HepG2 (cell line): ENCODE results near the gene DYNC2I2. TPM values are rescaled to one million over a fixed set of nuclear protein-coding genes. Genes with fewer than 3 reads are reported as not detected.

Experiments used
- AGO2 ChIP-seq: fragments of 200-400 bp; formaldehyde crosslinking; optimal IDR thresholded peaks from 2 replicates; pipeline ENCODE3; 2017; ENCODE audit warnings: mild to moderate bottlenecking, low read depth, low read length, moderate library complexity
- ETV5 ChIP-seq: IDR thresholded peaks from 2 replicates; pipeline ENCODE4 v1.6.1; 2018; ENCODE audit warnings: missing biosample characterization, missing genetic modification reagents, inconsistent platforms, borderline replicate concordance
- FOXC1 ChIP-seq: sonication (generic); formaldehyde crosslinking; IDR thresholded peaks from 2 replicates; pipeline ENCODE4 v1.8.0; 2022; ENCODE audit warnings: mild to moderate bottlenecking, missing genetic modification reagents, borderline replicate concordance
- GATAD2A ChIP-seq: IDR thresholded peaks from 2 replicates; pipeline ENCODE4 v1.6.1; 2016
- HIC2 ChIP-seq: sonication (generic); formaldehyde crosslinking; IDR thresholded peaks from 2 replicates; pipeline ENCODE4 v1.9.0; 2022; ENCODE audit warnings: low read depth, missing genetic modification reagents
- HNF4G ChIP-seq, 2 experiments: sonication (generic) in 1 of 2; formaldehyde crosslinking in 1 of 2; IDR thresholded peaks; 2 replicates each; pipeline versions ENCODE4 v1.4.0 to v1.6.1; 2011 to 2020; ENCODE audit warnings: borderline replicate concordance in 2 of 2, low read depth in 2 of 2, mild to moderate bottlenecking in 2 of 2, low read length in 1 of 2, missing genetic modification reagents in 1 of 2, moderate library complexity in 1 of 2
- HNRNPK ChIP-seq: fragments of 200-400 bp; formaldehyde crosslinking; IDR thresholded peaks from 2 replicates; pipeline ENCODE4 v1.6.1; 2018; ENCODE audit warnings: low read length, low read depth, moderate library complexity, mild to moderate bottlenecking; ENCODE audit not compliant: poor library complexity, severe bottlenecking
- PAXIP1 ChIP-seq: sonication (generic); formaldehyde crosslinking; conservative IDR thresholded peaks from 2 replicates; pipeline ENCODE4 v1.4.0; 2020; ENCODE audit warnings: mild to moderate bottlenecking, missing genetic modification reagents, moderate library complexity
- PBX2 ChIP-seq: IDR thresholded peaks from 2 replicates; pipeline ENCODE4 v1.6.1; 2016; ENCODE audit warnings: control low read depth
- POLR2AphosphoS5 ChIP-seq: IDR thresholded peaks from 2 replicates; pipeline ENCODE4 v1.6.1; 2012; ENCODE audit warnings: low read depth, low read length
- RORA ChIP-seq: sonication (generic); formaldehyde crosslinking; IDR thresholded peaks from 2 replicates; pipeline ENCODE4 v1.5.0; 2020; ENCODE audit warnings: mild to moderate bottlenecking, missing genetic modification reagents, moderate library complexity
- SP5 ChIP-seq: IDR thresholded peaks from 2 replicates; pipeline ENCODE4 v1.6.1; 2016; ENCODE audit warnings: low read depth, borderline replicate concordance
- TAF1 ChIP-seq: sonication (generic); formaldehyde crosslinking; IDR thresholded peaks from 2 replicates; pipeline ENCODE4 v1.4.0; 2020; ENCODE audit warnings: missing genetic modification reagents
- TFDP2 ChIP-seq: sonication (generic); formaldehyde crosslinking; IDR thresholded peaks from 2 replicates; pipeline ENCODE4 v1.4.0; 2020; ENCODE audit warnings: missing genetic modification reagents
- THRA ChIP-seq: sonication (generic); formaldehyde crosslinking; IDR thresholded peaks from 2 replicates; pipeline ENCODE4 v1.4.0; 2020; ENCODE audit warnings: missing genetic modification reagents, borderline replicate concordance
- ZBTB7A ChIP-seq: sonication (generic); formaldehyde crosslinking; IDR thresholded peaks from 2 replicates; pipeline ENCODE4 v1.8.0; 2022; ENCODE audit warnings: mild to moderate bottlenecking, missing genetic modification reagents
- ZBTB7B ChIP-seq: sonication (generic); formaldehyde crosslinking; IDR thresholded peaks from 2 replicates; pipeline ENCODE4 v1.4.0; 2020; ENCODE audit warnings: missing genetic modification reagents
- ZNF282 ChIP-seq: fragments of 450-650 bp; IDR thresholded peaks from 2 replicates; pipeline ENCODE4 v1.6.1; 2018; ENCODE audit not compliant: partially characterized antibody
- ZNF343 ChIP-seq: sonication (generic); formaldehyde crosslinking; IDR thresholded peaks from 2 replicates; pipeline ENCODE4 v1.4.0; 2020; ENCODE audit warnings: mild to moderate bottlenecking, missing genetic modification reagents
- ZNF432 ChIP-seq: sonication (generic); formaldehyde crosslinking; IDR thresholded peaks from 2 replicates; pipeline ENCODE4 v1.5.0; 2020; ENCODE audit warnings: missing genetic modification reagents, mild to moderate bottlenecking, borderline replicate concordance
- polyA plus RNA-seq, 8 experiments: library from polyadenylated mRNA; depleted of rRNA in 3 of 8; stranded (reverse) in 7 of 8; unstranded in 1 of 8; fragments of >200 nt; fragmentation: Illumina TruSeq in 4 of 8; extraction: Trizol in 4 of 8; gene quantifications; 2 replicates each; pipeline versions ENCODE4 v1.2.1 to v1.2.3, GENCODE V29; 2011 to 2016; ENCODE audit warnings: low read depth in 4 of 8, missing spikeins in 1 of 8, mixed read lengths in 1 of 8; ENCODE audit not compliant: insufficient read depth in 1 of 8
- total RNA-seq, 5 experiments: library from RNA; depleted of rRNA; stranded (reverse); fragments of >200 nt; fragmentation: Illumina TruSeq; extraction: Trizol; gene quantifications; 2 replicates each; pipeline ENCODE4 v1.2.3, GENCODE V29; 2016; ENCODE audit warnings: low read depth in 1 of 5

The DYNC2I2 gene
- total and polyA plus RNA-seq, 2 of the 13 experiments (the other 11 are each of a cell fraction or from before 2014, with no cell fraction given), result 13.7 to 40.2 TPM

GRCh38 chr9:128702445-128702948 lies 45.9 kb upstream of the DYNC2I2 start, which contains the start of gene PKN3 (continued):
- TF ChIP-seq RORA, result no peak
- TF ChIP-seq GATAD2A, result peak; percentile 36; the same call in 1 of the 2 replicates
- TF ChIP-seq ZNF343 (CRISPR knock-in tag), result peak; percentile 36; the same call in 1 of the 2 replicates
- TF ChIP-seq FOXC1 (CRISPR knock-in tag), result 0 out of 2 replicates have a peak, but pooled peaks have one; percentile 34
- no peak for TF ChIP-seq ZBTB7A (CRISPR knock-in tag)
- TF ChIP-seq THRA, result peak; percentile 23; the same call in 1 of the 2 replicates
- 0 out of 2 replicates have a peak, but pooled peaks have one; percentile 7 for TF ChIP-seq SP5 (CRISPR knock-in tag)
- TF ChIP-seq HIC2 (CRISPR knock-in tag), result peak; percentile 57
- TF ChIP-seq AGO2, result peak; percentile 24
- TF ChIP-seq HNRNPK, result peak; percentile 59
- TF ChIP-seq TAF1 (CRISPR knock-in tag), result peak; percentile 29; the same call in 1 of the 2 replicates
- peak; percentile 37; the same call in 1 of the 2 replicates for TF ChIP-seq POLR2AphosphoS5
- TF ChIP-seq TFDP2 (CRISPR knock-in tag), result peak; percentile 85
- TF ChIP-seq ZNF432, result no peak
- peak; percentile 52 for TF ChIP-seq ZBTB7B
- peak; percentile 31 for TF ChIP-seq PAXIP1 (CRISPR knock-in tag)
- TF ChIP-seq HNF4G (IDR thresholded peaks at IDR 0.05; ENCODE audit: borderline replicate concordance, low read depth, low read length), result no peak; the same call in 1 of the 2 replicates
- TF ChIP-seq HNF4G (CRISPR knock-in tag; IDR thresholded peaks at IDR 0.05; ENCODE audit: borderline replicate concordance, low read depth), result peak; percentile 38; the same call in 1 of the 2 replicates
- TF ChIP-seq ETV5 (CRISPR knock-in tag), result no peak
- TF ChIP-seq PBX2, result no peak
- no peak for TF ChIP-seq ZNF282
